ENCODE measurements around the gene UGT1A10.
"Not testable (repeated sequence)": the region's sequence is repeated elsewhere in the genome, so short reads cannot be mapped to it uniquely, and the experiment has no call there.

UGT1A10 gene

GRCh38 chr2:233643128-233643527, 6.9 kb downstream of the UGT1A10 start:
- no peak for TF ChIP-seq MAX (IDR thresholded peaks at IDR 0.05; ENCODE audit: low read depth, low read length)
- no peak for TF ChIP-seq MYC (IDR thresholded peaks at IDR 0.05; ENCODE audit: low read depth, low read length)
- TF ChIP-seq, protein P1, sequence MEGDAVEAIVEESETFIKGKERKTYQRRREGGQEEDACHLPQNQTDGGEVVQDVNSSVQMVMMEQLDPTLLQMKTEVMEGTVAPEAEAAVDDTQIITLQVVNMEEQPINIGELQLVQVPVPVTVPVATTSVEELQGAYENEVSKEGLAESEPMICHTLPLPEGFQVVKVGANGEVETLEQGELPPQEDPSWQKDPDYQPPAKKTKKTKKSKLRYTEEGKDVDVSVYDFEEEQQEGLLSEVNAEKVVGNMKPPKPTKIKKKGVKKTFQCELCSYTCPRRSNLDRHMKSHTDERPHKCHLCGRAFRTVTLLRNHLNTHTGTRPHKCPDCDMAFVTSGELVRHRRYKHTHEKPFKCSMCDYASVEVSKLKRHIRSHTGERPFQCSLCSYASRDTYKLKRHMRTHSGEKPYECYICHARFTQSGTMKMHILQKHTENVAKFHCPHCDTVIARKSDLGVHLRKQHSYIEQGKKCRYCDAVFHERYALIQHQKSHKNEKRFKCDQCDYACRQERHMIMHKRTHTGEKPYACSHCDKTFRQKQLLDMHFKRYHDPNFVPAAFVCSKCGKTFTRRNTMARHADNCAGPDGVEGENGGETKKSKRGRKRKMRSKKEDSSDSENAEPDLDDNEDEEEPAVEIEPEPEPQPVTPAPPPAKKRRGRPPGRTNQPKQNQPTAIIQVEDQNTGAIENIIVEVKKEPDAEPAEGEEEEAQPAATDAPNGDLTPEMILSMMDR (IDR thresholded peaks at IDR 0.05; ENCODE audit: low read depth, low read length): peak; percentile 34
- no peak for TF ChIP-seq POLR2A (IDR thresholded peaks at IDR 0.05; ENCODE audit: extremely low read depth, insufficient read length)
- DNase-seq (ENCODE audit: low read depth): peak; percentile 35
- no peak overlapping the region for H3K4me3 ChIP-seq (ENCODE audit: low read depth, low read length)

DNA sequence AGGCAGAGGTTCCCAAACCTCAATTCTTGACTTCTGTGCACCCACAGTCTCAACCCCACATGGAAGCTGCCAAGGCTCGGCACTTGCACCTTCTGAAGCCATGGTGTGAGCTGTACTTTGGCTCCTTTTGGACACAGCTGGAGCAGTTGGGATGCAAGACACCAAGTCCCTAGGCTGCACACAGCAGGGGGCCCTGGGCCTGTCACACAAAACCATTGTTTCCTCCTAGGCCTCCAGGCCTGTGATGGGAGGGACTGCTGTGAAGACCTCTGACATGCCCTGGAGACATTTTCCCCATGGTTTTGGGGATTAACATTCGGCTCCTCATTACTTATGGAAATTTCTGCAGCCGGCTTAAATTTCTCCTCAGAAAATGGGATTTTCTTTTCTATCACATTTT, 9.8 kb downstream of the UGT1A10 start:
- DNase-seq (ENCODE audit: low read depth); H3K4me3 ChIP-seq (ENCODE audit: low read depth, low read length): not testable (repeated sequence)

- DNase-seq (ENCODE audit: low read depth): no peak
- no peak overlapping the region for H3K4me3 ChIP-seq (ENCODE audit: low read depth, low read length)
- TF ChIP-seq, protein P1 (IDR thresholded peaks at IDR 0.05; ENCODE audit: low read depth, low read length): no peak
- TF ChIP-seq MAX (IDR thresholded peaks at IDR 0.05; ENCODE audit: low read depth, low read length) (no peak), MYC (IDR thresholded peaks at IDR 0.05; ENCODE audit: low read depth, low read length) (no peak), POLR2A (IDR thresholded peaks at IDR 0.05; ENCODE audit: extremely low read depth, insufficient read length) (no peak)
Observed at GRCh38 chr2:233650981-233651380, 14.7 kb downstream of the UGT1A10 start.

DNA sequence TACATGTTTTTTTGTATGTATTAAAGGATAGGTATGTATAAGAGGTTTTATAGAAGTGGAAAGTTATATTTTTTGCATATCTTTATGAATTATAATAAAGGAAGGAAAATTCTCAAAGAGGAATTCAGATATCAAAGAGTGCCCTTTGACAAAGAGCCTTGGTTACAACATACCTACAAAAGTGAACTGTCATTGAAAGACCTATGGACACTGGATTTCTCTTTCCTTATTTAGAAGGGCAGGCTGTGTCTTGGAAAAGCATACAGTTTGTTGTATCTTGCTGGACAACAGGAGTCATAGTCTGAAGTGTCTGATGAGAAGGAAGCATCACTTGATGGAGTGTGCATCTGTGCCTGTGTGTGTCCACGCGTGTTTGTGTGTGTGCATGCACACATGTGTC, 15.2 kb downstream of the UGT1A10 start:
- no peak overlapping the region for H3K4me3 ChIP-seq (ENCODE audit: low read depth, low read length)
- TF ChIP-seq, protein P1 (IDR thresholded peaks at IDR 0.05; ENCODE audit: low read depth, low read length): no peak
- no peak for TF ChIP-seq POLR2A (IDR thresholded peaks at IDR 0.05; ENCODE audit: extremely low read depth, insufficient read length)
- no peak for TF ChIP-seq MAX (IDR thresholded peaks at IDR 0.05; ENCODE audit: low read depth, low read length)
- no peak for TF ChIP-seq MYC (IDR thresholded peaks at IDR 0.05; ENCODE audit: low read depth, low read length)
- DNase-seq (ENCODE audit: low read depth): no peak

GRCh38 chr2:233654501-233654900, 18.3 kb downstream of the UGT1A10 start:
- DNase-seq (ENCODE audit: low read depth): peak; percentile 17

GRCh38 chr2:233655043-233655442, 18.8 kb downstream of the UGT1A10 start:
- H3K4me3 ChIP-seq (ENCODE audit: low read depth, low read length): no peak overlapping the region
- no peak for DNase-seq (ENCODE audit: low read depth)
- TF ChIP-seq MYC (IDR thresholded peaks at IDR 0.05; ENCODE audit: low read depth, low read length) (no peak), POLR2A (IDR thresholded peaks at IDR 0.05; ENCODE audit: extremely low read depth, insufficient read length) (no peak), MAX (IDR thresholded peaks at IDR 0.05; ENCODE audit: low read depth, low read length) (no peak)
- TF ChIP-seq, protein P1 (IDR thresholded peaks at IDR 0.05; ENCODE audit: low read depth, low read length): no peak

More at GRCh38 chr2:233654501-233654900, 18.3 kb downstream of the UGT1A10 start:
- no peak for TF ChIP-seq MYC (IDR thresholded peaks at IDR 0.05; ENCODE audit: low read depth, low read length)
- no peak for TF ChIP-seq POLR2A (IDR thresholded peaks at IDR 0.05; ENCODE audit: extremely low read depth, insufficient read length)
- TF ChIP-seq, protein P1 (IDR thresholded peaks at IDR 0.05; ENCODE audit: low read depth, low read length): no peak
- TF ChIP-seq MAX (IDR thresholded peaks at IDR 0.05; ENCODE audit: low read depth, low read length): no peak
- H3K4me3 ChIP-seq (ENCODE audit: low read depth, low read length): no peak overlapping the region

- H3K4me3 ChIP-seq (ENCODE audit: low read depth, low read length); DNase-seq (ENCODE audit: low read depth): not testable (repeated sequence)
Observed at GRCh38 chr2:233655943-233656342, 19.7 kb downstream of the UGT1A10 start.
